HG02852 (cell line): Measurements from ENCODE around the gene SLCO4A1.

Source experiments
- ATAC-seq: cut with Tn5 transposase; IDR thresholded peaks from one replicate; pipeline ENCODE4 v1.9.1; 2021; ENCODE audit warnings: mild to moderate bottlenecking, moderate library complexity; ENCODE audit not compliant: unreplicated experiment

The SLCO4A1 gene

GRCh38 chr20:62696989-62697388 is 54.7 kb downstream of the SLCO4A1 start:
- ATAC-seq, result no peak

- no peak for ATAC-seq
Observed at GRCh38 chr20:62697468-62697912, 55.2 kb downstream of the SLCO4A1 start.

- ATAC-seq, result no peak
Observed at GRCh38 chr20:62698231-62698630, 55.9 kb downstream of the SLCO4A1 start.

- no peak for ATAC-seq
Observed at GRCh38 chr20:62699296-62699695, 57.0 kb downstream of the SLCO4A1 start.

GRCh38 chr20:62699741-62700140 is 57.4 kb downstream of the SLCO4A1 start:
- ATAC-seq, result no peak

GRCh38 chr20:62700261-62700930 is 58.1 kb downstream of the SLCO4A1 start:
- no peak for ATAC-seq

- no peak for ATAC-seq
Observed at GRCh38 chr20:62701161-62702012, 59.1 kb downstream of the SLCO4A1 start.

GRCh38 chr20:62702013-62702300 is 59.7 kb downstream of the SLCO4A1 start:
- ATAC-seq, result no peak

- no peak for ATAC-seq
Observed at GRCh38 chr20:62702895-62703852, 60.9 kb downstream of the SLCO4A1 start.

GRCh38 chr20:62703853-62704228 is 61.5 kb downstream of the SLCO4A1 start:
- no peak for ATAC-seq

GRCh38 chr20:62704341-62704948 is 62.1 kb downstream of the SLCO4A1 start:
- no peak for ATAC-seq

- no peak for ATAC-seq
Observed at GRCh38 chr20:62705627-62706026, 63.3 kb downstream of the SLCO4A1 start.

- ATAC-seq, result no peak
Observed at GRCh38 chr20:62706344-62706743, 64.0 kb downstream of the SLCO4A1 start.

GRCh38 chr20:62706857-62707256 is 64.6 kb downstream of the SLCO4A1 start:
- no peak for ATAC-seq

- ATAC-seq, result no peak
Observed at GRCh38 chr20:62707276-62707920, 65.1 kb downstream of the SLCO4A1 start.

GRCh38 chr20:62707921-62708521 is 65.7 kb downstream of the SLCO4A1 start:
- ATAC-seq, result no peak

- ATAC-seq, result no peak
Observed at GRCh38 chr20:62708591-62709536, 66.6 kb downstream of the SLCO4A1 start, which contains the start of gene NTSR1. TSS of gene NTSR1 (plus strand) at chr20:62708836. CDS start at chr20:62709208, 372 bp downstream.

- ATAC-seq, result no peak
Observed at GRCh38 chr20:62709537-62709905, 67.2 kb downstream of the SLCO4A1 start.
